GM12892 (cell line): ENCODE measurements around the gene PGA4.
"Not testable (repeated sequence)": the region's sequence is repeated elsewhere in the genome, so short reads cannot be mapped to it uniquely, and the experiment has no call there.

Experiments
- POLR2A ChIP-seq: IDR thresholded peaks from 2 replicates; pipeline ENCODE4 v1.6.1; 2011; ENCODE audit warnings: low read depth, low read length, control low read depth
- POLR2AphosphoS5 ChIP-seq: IDR thresholded peaks from 2 replicates; pipeline ENCODE4 v1.6.1; 2011; ENCODE audit warnings: low read depth, low read length, control low read depth
- TAF1 ChIP-seq: IDR thresholded peaks from 2 replicates; pipeline ENCODE4 v1.6.1; 2011; ENCODE audit warnings: low read depth, mild to moderate bottlenecking, control low read depth, low read length, borderline replicate concordance

DNA sequence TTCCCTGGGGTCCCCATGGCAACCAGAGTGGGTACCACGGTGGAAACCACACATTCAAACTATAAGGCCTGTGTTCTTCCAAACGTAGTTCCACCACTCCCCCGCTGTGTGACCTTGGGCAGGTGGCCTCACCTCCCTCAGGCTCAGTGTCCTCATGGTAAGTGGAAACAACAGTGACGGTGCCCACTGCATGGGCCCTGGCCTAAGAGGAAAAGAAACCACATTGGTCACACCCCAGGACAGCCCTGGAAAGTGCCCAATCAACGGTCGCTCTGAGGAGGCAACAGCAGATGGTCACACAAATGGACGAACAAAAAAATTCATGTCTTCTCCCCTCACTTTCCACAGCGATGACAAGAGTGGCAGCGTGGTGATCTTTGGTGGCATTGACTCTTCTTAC lies 25.9 kb downstream of the PGA4 start:
- not testable (repeated sequence) for TF ChIP-seq POLR2A, POLR2AphosphoS5, TAF1
